ENCODE results near the gene OR6N1. TPM values are rescaled to one million over a fixed set of nuclear protein-coding genes. Genes with fewer than 3 reads are reported as not detected.

OR6N1 gene
- total and polyA plus RNA-seq, 2 donors (not counting 3 experiments of a cell fraction or from before 2014, with no cell fraction given), result not detected

- intact Hi-C loops (cut with micrococcal nuclease), result no loop called here
- Histone ChIP-seq H3K27me3 (ENCODE audit: control insufficient read depth in 2 of 2, insufficient read depth in 2 of 2, low read length in 2 of 2) (no peaks in the 10 kb centered on the region), H3K9me1 (replicated peaks; ENCODE audit: control insufficient read depth, extremely low read depth, insufficient read depth, low read length) (no peaks in the 10 kb centered on the region), H3K36me3 (ENCODE audit: control insufficient read depth in 2 of 2, extremely low read depth in 1 of 2, insufficient read depth in 2 of 2, low read length in 2 of 2) (no peaks in the 10 kb centered on the region), H3K4me2 (ENCODE audit: insufficient read depth, low read length) (no peak overlapping the region), H3K4me1 (ENCODE audit: control insufficient read depth, extremely low read depth, insufficient read depth, low read length) (no peaks in the 10 kb centered on the region), H3K79me2 (ENCODE audit: control insufficient read depth, insufficient read depth, low read length) (no peaks in the 10 kb centered on the region), H3K9ac (replicated peaks; ENCODE audit: extremely low read depth, insufficient read depth, low read length) (no peak overlapping the region), H3K27ac (ENCODE audit: insufficient read depth, low read depth, low read length) (no peak overlapping the region), H2AFZ (ENCODE audit: low read depth, low read length) (no peak overlapping the region), H4K20me1 (replicated peaks; ENCODE audit: control insufficient read depth, extremely low read depth, insufficient read depth, low read length) (no peaks in the 10 kb centered on the region), H3K9me3 (replicated peaks; ENCODE audit: control insufficient read depth, insufficient read depth, low read length) (no peaks in the 10 kb centered on the region), H3K4me3 (replicated peaks in 1 of 3; ENCODE audit: insufficient read depth in 1 of 3, low read depth in 1 of 3, low read length in 3 of 3) (no peak overlapping the region)
- TF ChIP-seq EZH2 (IDR thresholded peaks at IDR 0.05; ENCODE audit: borderline replicate concordance, low read depth, low read length, severe bottlenecking) (no peak), GATA2 (IDR thresholded peaks at IDR 0.05; ENCODE audit: insufficient read depth, insufficient read length, low read depth, low read length) (no peak)
- TF ChIP-seq, protein P1, sequence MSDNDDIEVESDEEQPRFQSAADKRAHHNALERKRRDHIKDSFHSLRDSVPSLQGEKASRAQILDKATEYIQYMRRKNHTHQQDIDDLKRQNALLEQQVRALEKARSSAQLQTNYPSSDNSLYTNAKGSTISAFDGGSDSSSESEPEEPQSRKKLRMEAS (IDR thresholded peaks at IDR 0.05; ENCODE audit: insufficient read depth, insufficient read length), result no peak
- CTCF ChIA-PET, result no interaction called here
- POLR2A ChIA-PET, result no interaction called here
- no peak for FAIRE-seq
- dilution Hi-C loops (cut with MboI; ENCODE audit: extremely low pct_ligation_motif_present, low sequenced_read_pairs), result no loop called here
- DNase-seq (ENCODE audit: low read depth, low spot score), result no peak
- no TSS peak for BruUV-seq (replicated peaks)
Measured at GRCh38 chr1:158732524-158732923, 39.5 kb downstream of the OR6N1 start.

GRCh38 chr1:158731707-158732106 lies 40.3 kb downstream of the OR6N1 start:
- no peak overlapping the region for H3K4me2 ChIP-seq (ENCODE audit: insufficient read depth, low read length)
- no peaks in the 10 kb centered on the region for H3K36me3 ChIP-seq (ENCODE audit: control insufficient read depth in 2 of 2, extremely low read depth in 1 of 2, insufficient read depth in 2 of 2, low read length in 2 of 2)
- no peaks in the 10 kb centered on the region for H3K9me1 ChIP-seq (replicated peaks; ENCODE audit: control insufficient read depth, extremely low read depth, insufficient read depth, low read length)
- no peaks in the 10 kb centered on the region for H3K9me3 ChIP-seq (replicated peaks; ENCODE audit: control insufficient read depth, insufficient read depth, low read length)
- POLR2A ChIA-PET, result no interaction called here
- H3K27ac ChIP-seq (ENCODE audit: insufficient read depth, low read depth, low read length), result no peak overlapping the region
- TF ChIP-seq, protein P1 (IDR thresholded peaks at IDR 0.05; ENCODE audit: insufficient read depth, insufficient read length), result no peak
- no peak for TF ChIP-seq CTCF (IDR thresholded peaks at IDR 0.05; ENCODE audit: extremely low read depth in 1 of 2, insufficient read depth in 1 of 2, low read depth in 1 of 2, low read length in 2 of 2)
- no peak for TF ChIP-seq GATA2 (IDR thresholded peaks at IDR 0.05; ENCODE audit: insufficient read depth, insufficient read length, low read depth, low read length)
- no peak for TF ChIP-seq POLR2AphosphoS5 (IDR thresholded peaks at IDR 0.05; ENCODE audit: insufficient read depth, low read depth, low read length)
- no peak for TF ChIP-seq MYC (IDR thresholded peaks at IDR 0.05; ENCODE audit: low read depth, low read length)
- no peak for TF ChIP-seq FOS (IDR thresholded peaks at IDR 0.05; ENCODE audit: borderline replicate concordance, insufficient read depth, low read length)
- TF ChIP-seq EZH2 (IDR thresholded peaks at IDR 0.05; ENCODE audit: borderline replicate concordance, low read depth, low read length, severe bottlenecking), result no peak
- TF ChIP-seq POLR2A (IDR thresholded peaks at IDR 0.05; ENCODE audit: low read depth, low read length), result no peak
- TF ChIP-seq JUN (IDR thresholded peaks at IDR 0.05; ENCODE audit: borderline replicate concordance, insufficient read depth, insufficient read length, low read depth), result no peak
- dilution Hi-C loops (cut with MboI; ENCODE audit: extremely low pct_ligation_motif_present, low sequenced_read_pairs) (no loop called here), intact Hi-C loops (cut with micrococcal nuclease) (no loop called here)
- no TSS peak for BruUV-seq (replicated peaks)
- no peaks in the 10 kb centered on the region for H4K20me1 ChIP-seq (replicated peaks; ENCODE audit: control insufficient read depth, extremely low read depth, insufficient read depth, low read length)
- no peaks in the 10 kb centered on the region for H3K4me1 ChIP-seq (ENCODE audit: control insufficient read depth, extremely low read depth, insufficient read depth, low read length)
- no peak overlapping the region for H2AFZ ChIP-seq (ENCODE audit: low read depth, low read length)
- CTCF ChIA-PET, result no interaction called here
- FAIRE-seq, result no peak
- DNase-seq (ENCODE audit: low read depth, low spot score), result no peak
- no peak overlapping the region for H3K9ac ChIP-seq (replicated peaks; ENCODE audit: extremely low read depth, insufficient read depth, low read length)
- H3K27me3 ChIP-seq (ENCODE audit: control insufficient read depth in 2 of 2, insufficient read depth in 2 of 2, low read length in 2 of 2), result no peaks in the 10 kb centered on the region
- no peak overlapping the region for H3K4me3 ChIP-seq (replicated peaks in 1 of 3; ENCODE audit: insufficient read depth in 1 of 3, low read depth in 1 of 3, low read length in 3 of 3)
- H3K79me2 ChIP-seq (ENCODE audit: control insufficient read depth, insufficient read depth, low read length), result no peaks in the 10 kb centered on the region

All from endothelial cell of umbilical vein (primary cell).